ENCODE data around the gene ABCD1.
"Not testable (repeated sequence)": the region's sequence is repeated elsewhere in the genome, so short reads cannot be mapped to it uniquely, and the experiment has no call there.

ABCD1 gene

GRCh38 chrX:153709726-153710674, 14.7 kb upstream of the ABCD1 start:
- no peak for DNase-seq (ENCODE audit: low spot score)

- no peak for DNase-seq (ENCODE audit: low spot score)
Observed at GRCh38 chrX:153714256-153714655, 10.4 kb upstream of the ABCD1 start.

- DNase-seq (ENCODE audit: low spot score) = no peak
Observed at GRCh38 chrX:153717445-153717844, 7.2 kb upstream of the ABCD1 start.

DNA sequence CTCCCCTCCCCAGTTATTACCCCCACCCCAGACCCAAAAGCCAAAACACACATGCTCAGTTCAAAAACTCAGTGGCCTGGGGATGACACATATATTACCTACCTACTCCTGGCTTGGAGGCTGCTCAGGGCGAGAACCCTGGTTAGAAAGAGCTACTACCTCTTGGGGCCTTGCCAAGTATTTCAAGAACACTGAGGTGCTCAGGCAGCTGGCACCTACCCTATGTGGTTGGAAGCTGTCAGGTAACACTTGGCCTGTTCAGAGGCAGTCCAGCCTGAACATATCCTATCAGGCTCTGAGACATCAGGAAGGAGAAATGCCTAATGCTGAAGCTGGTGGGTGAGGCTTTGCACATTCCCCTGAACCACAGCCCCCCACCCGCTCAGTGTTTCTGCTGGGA, 5.4 kb upstream of the ABCD1 start:
- no peak for DNase-seq (ENCODE audit: low spot score)

GRCh38 chrX:153719701-153720100, 5.0 kb upstream of the ABCD1 start:
- no peak for DNase-seq (ENCODE audit: low spot score)

DNA sequence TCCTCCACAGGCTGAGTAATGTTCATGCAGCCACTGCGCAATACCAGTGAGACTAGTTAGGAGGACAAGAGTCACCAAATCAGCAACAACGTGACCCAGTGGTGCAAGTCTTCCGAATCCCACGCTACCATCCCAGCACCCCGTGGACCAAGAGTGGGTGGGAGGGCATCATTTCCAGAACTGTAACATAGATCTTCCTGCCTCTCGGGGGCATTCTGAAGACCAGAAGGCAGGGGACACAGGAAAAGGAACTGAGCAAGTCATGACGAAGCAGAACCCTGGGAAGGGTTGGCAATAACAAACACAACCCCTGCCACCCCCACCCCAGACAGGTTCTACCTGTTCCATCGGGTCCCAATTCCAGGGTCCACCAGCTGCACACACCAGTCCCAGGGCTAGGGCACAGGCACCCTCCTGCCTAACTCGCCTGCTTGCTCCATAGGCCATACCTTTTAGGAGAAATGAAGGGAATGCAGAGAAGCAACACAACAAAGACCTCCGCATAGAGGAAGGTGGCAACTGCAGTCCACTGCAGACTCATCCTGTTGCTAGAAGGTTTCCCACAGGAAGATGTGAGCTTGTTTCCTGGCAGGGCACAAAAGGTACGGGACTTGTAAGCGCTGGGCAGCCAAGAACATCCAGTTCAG, 1.8 kb upstream of the ABCD1 start:
- DNase-seq (ENCODE audit: low spot score) = no peak

GRCh38 chrX:153723351-153724251, 1.1 kb upstream of the ABCD1 start:
- peak; percentile 38 for DNase-seq (ENCODE audit: low spot score)

DNA sequence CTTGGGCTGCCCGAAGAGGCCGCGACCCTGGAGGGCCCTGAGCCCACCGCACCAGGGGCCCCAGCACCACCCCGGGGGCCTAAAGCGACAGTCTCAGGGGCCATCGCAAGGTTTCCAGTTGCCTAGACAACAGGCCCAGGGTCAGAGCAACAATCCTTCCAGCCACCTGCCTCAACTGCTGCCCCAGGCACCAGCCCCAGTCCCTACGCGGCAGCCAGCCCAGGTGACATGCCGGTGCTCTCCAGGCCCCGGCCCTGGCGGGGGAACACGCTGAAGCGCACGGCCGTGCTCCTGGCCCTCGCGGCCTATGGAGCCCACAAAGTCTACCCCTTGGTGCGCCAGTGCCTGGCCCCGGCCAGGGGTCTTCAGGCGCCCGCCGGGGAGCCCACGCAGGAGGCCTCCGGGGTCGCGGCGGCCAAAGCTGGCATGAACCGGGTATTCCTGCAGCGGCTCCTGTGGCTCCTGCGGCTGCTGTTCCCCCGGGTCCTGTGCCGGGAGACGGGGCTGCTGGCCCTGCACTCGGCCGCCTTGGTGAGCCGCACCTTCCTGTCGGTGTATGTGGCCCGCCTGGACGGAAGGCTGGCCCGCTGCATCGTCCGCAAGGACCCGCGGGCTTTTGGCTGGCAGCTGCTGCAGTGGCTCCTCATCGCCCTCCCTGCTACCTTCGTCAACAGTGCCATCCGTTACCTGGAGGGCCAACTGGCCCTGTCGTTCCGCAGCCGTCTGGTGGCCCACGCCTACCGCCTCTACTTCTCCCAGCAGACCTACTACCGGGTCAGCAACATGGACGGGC, 579 bp downstream of the ABCD1 start:
- no peak for DNase-seq (ENCODE audit: low spot score)

- no peak for DNase-seq (ENCODE audit: low spot score)
Observed at GRCh38 chrX:153725832-153726285, 1.2 kb downstream of the ABCD1 start.

DNA sequence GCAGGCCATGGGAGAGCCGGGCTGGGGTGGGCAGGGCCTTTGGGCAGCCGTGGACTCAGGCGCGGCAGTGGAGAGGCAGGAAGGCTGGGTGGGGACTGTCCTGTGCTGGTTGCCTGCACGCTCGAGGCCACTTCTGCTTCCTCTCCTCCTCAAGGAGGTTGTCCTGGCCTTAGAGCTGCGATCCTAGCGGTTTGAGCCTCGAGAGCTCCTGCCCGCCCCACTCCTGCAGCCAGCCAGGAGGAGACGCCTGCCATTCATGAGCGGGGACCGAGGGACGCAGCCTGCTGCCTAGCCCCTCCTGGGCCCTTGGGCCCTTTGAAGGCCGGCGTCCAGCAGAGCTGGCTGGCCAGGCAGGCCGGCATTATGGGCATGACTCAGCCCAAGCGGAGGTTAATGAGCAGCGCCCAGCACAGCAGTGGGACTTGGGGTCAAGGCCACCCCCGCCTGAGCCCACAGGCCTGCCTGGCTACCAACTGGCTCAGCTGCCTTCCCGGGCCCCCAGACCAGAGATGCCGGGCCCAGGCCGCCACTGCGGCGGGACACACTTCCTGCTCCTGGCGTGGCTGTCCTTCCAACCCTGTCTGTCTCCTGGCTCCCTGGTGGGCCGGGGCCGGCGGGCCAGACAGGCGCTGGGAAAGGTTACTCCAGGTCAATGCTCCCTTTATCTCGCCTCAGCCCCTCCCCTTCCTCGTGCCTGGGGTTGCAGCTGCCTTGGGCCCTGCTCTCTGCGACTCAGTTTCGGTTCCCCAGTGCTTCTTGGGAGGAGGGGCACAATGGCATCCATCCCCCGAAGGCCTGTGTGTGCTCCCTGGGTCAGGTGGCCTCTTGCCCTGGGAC, 1.8 kb downstream of the ABCD1 start:
- peak; percentile 71 for DNase-seq (ENCODE audit: low spot score)

GRCh38 chrX:153727123-153727931, 2.7 kb downstream of the ABCD1 start:
- no peak for DNase-seq (ENCODE audit: low spot score)

- no peak for DNase-seq (ENCODE audit: low spot score)
Observed at GRCh38 chrX:153728095-153728494, 3.4 kb downstream of the ABCD1 start.

- DNase-seq (ENCODE audit: low spot score) = no peak
Observed at GRCh38 chrX:153728951-153729631, 4.4 kb downstream of the ABCD1 start.

GRCh38 chrX:153730115-153730514, 5.5 kb downstream of the ABCD1 start:
- DNase-seq (ENCODE audit: low spot score) = not testable (repeated sequence)

GRCh38 chrX:153731117-153731844, 6.6 kb downstream of the ABCD1 start:
- DNase-seq (ENCODE audit: low spot score) = no peak

GRCh38 chrX:153731845-153732215, 7.2 kb downstream of the ABCD1 start:
- no peak for DNase-seq (ENCODE audit: low spot score)

GRCh38 chrX:153732401-153732800, 7.7 kb downstream of the ABCD1 start:
- DNase-seq (ENCODE audit: low spot score) = no peak

DNA sequence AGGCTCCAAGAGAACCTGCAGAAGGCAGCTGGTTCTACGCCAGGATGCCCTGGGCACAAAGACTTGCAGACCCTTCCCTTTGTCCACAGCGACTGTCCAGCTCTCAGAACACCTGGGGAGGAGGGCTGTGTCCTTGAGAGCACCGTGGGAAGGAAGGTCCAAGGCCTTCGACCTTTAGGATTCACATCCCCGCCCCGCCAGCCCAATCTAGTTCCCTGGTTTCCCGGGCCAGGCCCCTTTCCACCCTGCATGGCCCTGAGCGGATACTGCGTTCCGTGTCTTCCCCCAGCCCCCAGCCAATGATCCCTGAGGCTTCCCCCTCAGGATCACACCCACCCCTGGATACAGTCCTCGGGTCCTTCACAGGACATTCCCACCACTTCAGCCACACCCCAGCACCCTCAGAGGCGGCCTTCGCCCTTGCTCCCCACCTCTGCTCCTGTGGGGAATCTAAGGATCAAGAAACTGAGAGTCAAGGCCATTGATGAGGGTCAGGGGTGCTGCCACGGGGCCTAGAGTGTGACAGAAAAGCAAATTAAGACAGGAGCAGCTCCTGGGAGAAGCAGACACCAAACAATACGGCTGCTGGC, 9.1 kb downstream of the ABCD1 start:
- DNase-seq (ENCODE audit: low spot score) = no peak

Data from HuH-7.5 (cell line).